Prostate gland (tissue), 2 donors: ENCODE data around the gene KRT40.

ENCODE experiments used
- POLR2A ChIP-seq: fragments of 450-650 bp; IDR thresholded peaks from one replicate; pipeline ENCODE4 v1.6.1; 2016; ENCODE audit warnings: antibody characterized with exemption, mild to moderate bottlenecking
- POLR2AphosphoS5 ChIP-seq: sonication (generic); formaldehyde crosslinking; IDR thresholded peaks from one replicate; pipeline ENCODE4 v1.6.1; 2017; ENCODE audit warnings: antibody characterized with exemption
- TF ChIP-seq, protein P1 (sequence below), 4 experiments: fragments of 200-600 bp in 2 of 4; fragments of 450-650 bp in 2 of 4; sonication (generic) in 2 of 4; IDR thresholded peaks; 1 replicate in 3 of 4; 2 replicates in 1 of 4; pipeline ENCODE4 v1.5.1; 2016 to 2019; ENCODE audit warnings: antibody characterized with exemption in 4 of 4, mild to moderate bottlenecking in 2 of 4, moderate library complexity in 2 of 4

DNA sequence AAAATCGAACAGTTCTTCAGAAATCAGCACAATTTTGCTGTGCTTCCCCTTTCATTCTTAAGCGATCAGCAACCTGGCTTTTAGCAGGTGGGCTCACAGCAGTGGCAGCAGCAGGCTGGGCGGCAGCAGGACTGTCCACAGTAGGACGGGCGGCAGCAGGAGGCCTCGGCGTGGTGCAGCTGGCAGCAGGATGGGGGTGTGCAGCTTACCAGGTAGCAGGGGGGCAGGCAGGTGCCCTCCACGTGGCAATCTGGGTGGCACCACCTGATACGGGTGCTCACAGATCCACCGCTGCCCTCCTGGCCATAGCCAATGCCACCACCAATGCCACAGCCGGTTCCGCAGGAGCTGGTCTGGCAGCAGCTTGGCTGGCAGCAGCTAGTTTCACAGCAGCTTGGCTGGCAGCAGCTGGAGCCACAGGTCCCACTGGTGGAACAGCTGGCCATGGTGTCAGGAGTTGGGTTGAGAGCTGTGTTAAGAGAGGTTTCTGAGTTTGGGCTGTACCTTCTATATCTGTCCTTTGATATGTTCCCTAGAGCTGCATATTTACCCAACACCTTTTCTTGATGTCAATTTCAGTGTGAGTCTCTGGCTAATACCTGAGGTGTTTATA lies 45.6 kb upstream of the KRT40 start, which contains the start of gene KRTAP1-4:
- TF ChIP-seq, protein P1, sequence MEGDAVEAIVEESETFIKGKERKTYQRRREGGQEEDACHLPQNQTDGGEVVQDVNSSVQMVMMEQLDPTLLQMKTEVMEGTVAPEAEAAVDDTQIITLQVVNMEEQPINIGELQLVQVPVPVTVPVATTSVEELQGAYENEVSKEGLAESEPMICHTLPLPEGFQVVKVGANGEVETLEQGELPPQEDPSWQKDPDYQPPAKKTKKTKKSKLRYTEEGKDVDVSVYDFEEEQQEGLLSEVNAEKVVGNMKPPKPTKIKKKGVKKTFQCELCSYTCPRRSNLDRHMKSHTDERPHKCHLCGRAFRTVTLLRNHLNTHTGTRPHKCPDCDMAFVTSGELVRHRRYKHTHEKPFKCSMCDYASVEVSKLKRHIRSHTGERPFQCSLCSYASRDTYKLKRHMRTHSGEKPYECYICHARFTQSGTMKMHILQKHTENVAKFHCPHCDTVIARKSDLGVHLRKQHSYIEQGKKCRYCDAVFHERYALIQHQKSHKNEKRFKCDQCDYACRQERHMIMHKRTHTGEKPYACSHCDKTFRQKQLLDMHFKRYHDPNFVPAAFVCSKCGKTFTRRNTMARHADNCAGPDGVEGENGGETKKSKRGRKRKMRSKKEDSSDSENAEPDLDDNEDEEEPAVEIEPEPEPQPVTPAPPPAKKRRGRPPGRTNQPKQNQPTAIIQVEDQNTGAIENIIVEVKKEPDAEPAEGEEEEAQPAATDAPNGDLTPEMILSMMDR (IDR thresholded peaks at IDR 0.05), result no peak
- TF ChIP-seq POLR2AphosphoS5 (no peak), POLR2A (no peak)
